ENCODE results near the gene SLC24A3.

Gene SLC24A3

GRCh38 chr20:19271879-19272651 lies 59.6 kb downstream of the SLC24A3 start:
- no peak for DNase-seq (ENCODE audit: low read depth in 2 of 2)

GRCh38 chr20:19272976-19273654 lies 60.7 kb downstream of the SLC24A3 start:
- no peak for DNase-seq (ENCODE audit: low read depth in 2 of 2)

DNA sequence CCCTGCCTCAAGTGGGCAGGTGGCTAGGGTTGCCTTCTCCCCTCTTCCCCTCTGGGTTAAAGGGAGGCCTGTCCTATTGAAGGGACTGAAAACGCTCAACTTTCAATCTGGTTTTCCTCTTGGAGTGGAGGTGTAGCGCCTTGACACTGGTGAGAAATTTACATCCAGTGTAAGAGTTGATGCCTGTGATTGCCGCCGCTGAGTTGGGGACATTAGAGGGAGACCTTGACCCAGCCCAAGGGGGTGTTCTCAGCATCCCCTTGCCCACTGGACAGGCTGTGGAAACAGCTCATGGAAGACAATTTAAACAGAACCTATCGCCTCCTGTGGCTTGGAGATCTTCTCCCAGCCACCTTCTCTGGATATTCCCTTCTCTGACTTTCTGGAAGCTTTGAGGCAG lies 61.6 kb downstream of the SLC24A3 start:
- DNase-seq (ENCODE audit: low read depth in 2 of 2), result no peak

DNA sequence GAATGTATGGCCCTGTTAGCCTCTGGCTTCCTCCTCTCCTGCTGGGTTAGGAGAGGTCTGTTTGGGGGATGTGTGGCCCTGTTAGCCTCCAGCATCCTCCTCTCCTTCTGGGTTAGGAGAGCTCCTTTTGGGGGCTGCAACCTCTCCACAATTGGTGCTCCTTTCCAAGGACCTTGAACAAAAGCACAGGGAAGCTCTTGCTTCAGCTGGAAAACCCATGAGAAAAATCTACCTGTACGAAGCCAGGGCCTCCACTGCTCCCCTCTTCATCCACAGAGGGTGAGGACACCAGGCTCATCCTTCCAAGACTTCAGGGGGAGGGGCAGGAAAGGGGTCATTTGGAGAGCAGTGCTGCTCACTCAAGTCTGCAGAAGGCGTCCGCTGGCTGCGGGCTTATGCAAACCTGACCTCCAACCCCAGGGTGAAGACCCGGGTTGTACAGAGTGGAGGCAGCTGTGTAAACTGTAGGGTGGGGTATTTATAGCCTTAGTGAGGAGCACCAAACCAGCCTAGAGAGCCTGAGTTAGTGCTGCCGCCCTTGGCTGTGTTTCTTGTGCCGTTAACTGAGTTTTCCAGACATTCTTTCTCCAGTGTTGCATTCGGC lies 62.1 kb downstream of the SLC24A3 start:
- no peak for DNase-seq (ENCODE audit: low read depth in 2 of 2)

- no peak for DNase-seq (ENCODE audit: low read depth in 2 of 2)
Observed at GRCh38 chr20:19275038-19275629, 62.7 kb downstream of the SLC24A3 start.

- DNase-seq (ENCODE audit: low read depth in 2 of 2), result no peak
Observed at GRCh38 chr20:19275630-19276071, 63.2 kb downstream of the SLC24A3 start.

DNA sequence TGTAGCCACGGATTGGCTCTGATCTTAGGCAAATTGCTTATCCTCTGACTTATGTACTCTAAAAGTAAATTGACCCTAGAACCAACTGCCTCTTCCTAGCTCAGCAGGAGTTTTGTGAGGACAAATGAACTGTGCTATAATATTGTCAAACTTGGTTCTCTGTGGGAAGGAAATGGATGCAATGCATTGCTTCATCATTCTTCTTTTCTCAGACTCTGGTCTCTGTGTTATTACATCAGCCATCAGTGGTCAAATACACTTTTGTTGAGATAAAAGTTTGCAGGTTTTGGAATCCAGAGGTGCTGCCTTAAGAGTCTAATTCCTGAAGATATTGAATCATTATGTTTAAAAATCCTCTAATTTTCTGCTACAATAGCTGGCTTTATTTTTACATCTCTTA lies 64.9 kb downstream of the SLC24A3 start:
- no peak for DNase-seq (ENCODE audit: low read depth in 2 of 2)

- DNase-seq (ENCODE audit: low read depth in 2 of 2), result no peak
Observed at GRCh38 chr20:19283490-19284025, 71.1 kb downstream of the SLC24A3 start.

GRCh38 chr20:19284400-19285178 lies 72.1 kb downstream of the SLC24A3 start:
- no peak for DNase-seq (ENCODE audit: low read depth in 2 of 2)

GRCh38 chr20:19285436-19285835 lies 73.0 kb downstream of the SLC24A3 start:
- DNase-seq (ENCODE audit: low read depth in 2 of 2), result no peak

- DNase-seq (ENCODE audit: low read depth in 2 of 2), result no peak
Observed at GRCh38 chr20:19288061-19288460, 75.6 kb downstream of the SLC24A3 start.

DNA sequence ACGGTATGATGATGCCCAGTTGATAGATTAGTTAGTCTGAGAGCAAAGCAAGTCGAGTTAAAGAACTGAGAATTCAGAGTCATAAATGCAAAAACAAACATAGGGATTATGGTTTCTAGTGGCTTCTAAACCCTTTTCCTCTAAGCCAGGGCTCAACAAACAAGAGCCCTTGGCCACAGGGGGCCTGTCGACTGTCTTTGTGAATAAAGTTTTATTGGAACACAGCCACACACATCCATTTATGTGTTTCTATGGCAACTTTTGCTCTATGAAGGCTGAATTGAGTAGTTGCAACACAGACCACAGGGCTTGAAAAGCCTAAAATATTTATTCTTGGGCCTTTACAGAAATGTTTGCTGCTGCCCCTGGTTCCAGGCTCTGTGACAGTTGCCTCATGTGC lies 76.2 kb downstream of the SLC24A3 start:
- no peak for DNase-seq (ENCODE audit: low read depth in 2 of 2)

GRCh38 chr20:19289451-19289850 lies 77.0 kb downstream of the SLC24A3 start:
- DNase-seq (ENCODE audit: low read depth in 2 of 2), result no peak

- DNase-seq (ENCODE audit: low read depth in 2 of 2), result no peak
Observed at GRCh38 chr20:19291024-19291817, 78.8 kb downstream of the SLC24A3 start.

DNA sequence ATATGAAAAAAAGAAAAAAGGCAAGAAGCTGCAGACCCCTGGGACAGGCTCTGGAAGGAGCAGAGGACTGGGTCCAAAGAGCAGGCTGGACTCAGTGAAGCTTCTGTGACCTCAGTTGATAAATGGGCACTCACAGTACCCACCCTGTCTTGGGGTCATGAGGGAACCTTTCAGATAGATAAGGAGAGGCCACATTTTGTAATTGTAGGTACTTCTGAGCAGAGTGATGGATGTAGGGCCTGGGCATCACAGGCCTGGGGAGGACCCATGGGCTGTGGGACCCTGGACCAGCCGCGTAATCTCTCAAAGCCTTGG lies 79.3 kb downstream of the SLC24A3 start:
- no peak for DNase-seq (ENCODE audit: low read depth in 2 of 2)

DNA sequence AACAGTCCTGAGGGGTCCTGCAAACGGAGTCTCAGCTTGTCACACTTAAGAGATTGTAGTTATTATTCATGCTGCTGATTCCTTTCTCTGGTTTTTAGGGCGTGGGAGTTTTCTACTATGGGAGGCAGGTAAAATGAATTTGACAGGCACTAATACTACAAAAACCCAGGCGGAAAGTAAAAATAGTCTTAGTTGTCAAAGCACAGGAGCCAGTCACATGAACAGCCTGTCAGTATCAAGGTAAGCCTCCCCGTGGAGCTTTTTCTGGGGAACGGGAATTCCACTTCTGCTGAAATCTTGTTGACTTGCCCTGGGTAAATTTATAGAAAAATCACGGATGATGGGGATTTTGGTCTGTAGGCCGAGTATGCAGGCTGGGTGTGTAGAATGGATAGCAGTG lies 79.8 kb downstream of the SLC24A3 start:
- DNase-seq (ENCODE audit: low read depth in 2 of 2), result no peak

GRCh38 chr20:19295076-19295475 lies 82.6 kb downstream of the SLC24A3 start:
- DNase-seq (ENCODE audit: low read depth in 2 of 2), result no peak

GRCh38 chr20:19298652-19299051 lies 86.2 kb downstream of the SLC24A3 start:
- no peak for DNase-seq (ENCODE audit: low read depth in 2 of 2)

DNA sequence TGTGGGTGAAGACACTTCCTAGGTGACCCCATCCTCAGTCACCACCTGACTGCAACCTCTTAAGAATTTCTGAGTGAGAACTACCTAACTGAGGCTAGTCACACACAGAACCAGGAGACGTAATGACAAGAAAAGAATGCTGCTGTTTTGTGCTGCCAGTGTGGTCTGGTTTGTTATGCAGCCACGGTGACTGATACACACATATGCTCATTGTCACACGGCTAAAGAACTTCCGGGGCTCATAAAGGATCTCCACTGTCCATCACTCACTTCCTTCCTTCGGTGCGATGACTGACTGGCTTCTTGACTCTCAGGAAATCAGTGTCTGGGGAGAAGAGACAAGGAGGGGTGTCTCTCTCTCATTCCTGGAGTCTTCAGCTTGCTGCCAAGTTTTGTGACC lies 88.0 kb downstream of the SLC24A3 start:
- no peak for DNase-seq (ENCODE audit: low read depth in 2 of 2)

DNA sequence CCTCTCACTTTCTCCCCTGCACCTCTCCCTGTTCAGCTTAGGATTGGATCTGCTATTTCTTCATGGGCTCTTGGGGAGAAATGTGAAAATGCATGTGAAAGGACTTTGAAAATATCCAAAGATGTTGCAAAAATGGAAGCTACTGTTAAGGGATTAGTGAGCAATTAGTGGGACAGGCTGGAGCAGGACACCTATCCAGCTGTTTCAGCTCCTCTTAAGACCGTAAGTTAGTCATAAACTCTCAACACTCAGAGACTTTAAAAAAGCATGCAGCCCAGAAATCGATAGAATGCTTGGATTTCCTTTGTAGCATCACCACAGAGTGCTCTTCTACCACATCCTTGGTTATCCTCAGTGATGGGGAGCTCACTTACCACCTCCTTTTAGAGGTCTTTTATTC lies 88.7 kb downstream of the SLC24A3 start:
- no peak for DNase-seq (ENCODE audit: low read depth in 2 of 2)

- no peak for DNase-seq (ENCODE audit: low read depth in 2 of 2)
Observed at GRCh38 chr20:19301843-19302242, 89.4 kb downstream of the SLC24A3 start.

Data from stimulated activated CD4-positive, alpha-beta T cell treated with anti-CD3 and anti-CD28 coated beads, Interleukin-1b, Interleukin-23, amount 100 ng/mL, for 4 hours (primary cell).